ENCODE measurements around the gene SRSF3.

SRSF3 gene

GRCh38 chr6:36636687-36637418, 42.7 kb downstream of the SRSF3 start:
- CTCF ChIA-PET, result interaction anchor here (0.5 to 1.7 kb wide), 7 partner anchors 14 to 129 kb away, joined by 3 to 5 read pairs (median 4); no protein-coding TSS in a partner anchor
- POLR2A ChIA-PET, result interaction anchor here (0.6 kb wide), 1 partner anchor 35 kb away, joined by 3 read pairs; no protein-coding TSS in a partner anchor
- TF ChIP-seq ZBTB20 (tag by site-specific recombination; IDR thresholded peaks at IDR 0.05), result no peak
- TF ChIP-seq ZNF521 (tag by site-specific recombination; IDR thresholded peaks at IDR 0.05), result no peak
- TF ChIP-seq KLF8 (tag by site-specific recombination; IDR thresholded peaks at IDR 0.05), result no peak
- TF ChIP-seq ZBTB26 (tag by site-specific recombination; optimal IDR thresholded peaks at IDR 0.05), result no peak
- TF ChIP-seq ZNF423 (tag by site-specific recombination; IDR thresholded peaks at IDR 0.05), result no peak
- TF ChIP-seq ZNF311 (tag by site-specific recombination; IDR thresholded peaks at IDR 0.05; ENCODE audit: borderline replicate concordance), result no peak
- no peak for TF ChIP-seq ZNF19 (tag by site-specific recombination; IDR thresholded peaks at IDR 0.05; ENCODE audit: low read depth)
- TF ChIP-seq ZEB2 (tag by site-specific recombination; IDR thresholded peaks at IDR 0.05), result no peak
- no peak for TF ChIP-seq ZBTB49 (tag by site-specific recombination; IDR thresholded peaks at IDR 0.05; ENCODE audit: low read depth)
- TF ChIP-seq IKZF3 (tag by site-specific recombination; IDR thresholded peaks at IDR 0.05), result no peak
- TF ChIP-seq ZBTB44 (tag by site-specific recombination; IDR thresholded peaks at IDR 0.05), result no peak
- no peak for TF ChIP-seq ZNF549 (tag by site-specific recombination; IDR thresholded peaks at IDR 0.05)
- no peak for TF ChIP-seq ZNF133 (tag by site-specific recombination; IDR thresholded peaks at IDR 0.05)
- TF ChIP-seq ZNF48 (tag by site-specific recombination; IDR thresholded peaks at IDR 0.05), result no peak
- no peak for TF ChIP-seq SETDB1 (IDR thresholded peaks at IDR 0.05; ENCODE audit: insufficient read length, low read length)
- no peak for TF ChIP-seq ZNF513 (tag by site-specific recombination; IDR thresholded peaks at IDR 0.05)

GRCh38 chr6:36638579-36638978, 44.4 kb downstream of the SRSF3 start:
- ChIA-PET POLR2A (no interaction called here), CTCF (interaction anchor here (0.7 to 0.8 kb wide), 2 partner anchors 15 to 120 kb away, joined by 3 to 4 read pairs; no protein-coding TSS in a partner anchor)
- Histone ChIP-seq H3K27ac (ENCODE audit: extremely low read depth, low read depth, low read length) (no peak overlapping the region), H3K36me3 (ENCODE audit: control insufficient read depth in 2 of 2, insufficient read depth in 1 of 2, low read length in 2 of 2) (no peaks in the 10 kb centered on the region), H3K4me3 (ENCODE audit: low read depth, low read length) (no peak overlapping the region), H3K9me3 (ENCODE audit: control insufficient read depth, insufficient read depth, low read depth, low read length) (no peaks in the 10 kb centered on the region), H3K4me1 (ENCODE audit: control insufficient read depth, insufficient read depth, low read length) (peaks cover 9% of the 10 kb centered on the region)
- TF ChIP-seq GLI4 (tag by site-specific recombination; IDR thresholded peaks at IDR 0.05) (no peak), ZNF24 (tag by site-specific recombination; IDR thresholded peaks at IDR 0.05) (no peak), PRDM10 (tag by site-specific recombination; IDR thresholded peaks at IDR 0.05) (no peak), ZNF513 (tag by site-specific recombination; IDR thresholded peaks at IDR 0.05) (no peak)

More at GRCh38 chr6:36636687-36637418, 42.7 kb downstream of the SRSF3 start:
- H3K27ac ChIP-seq (ENCODE audit: extremely low read depth, low read depth, low read length), result no peak overlapping the region
- H3K4me3 ChIP-seq (ENCODE audit: low read depth, low read length), result no peak overlapping the region
- H3K4me1 ChIP-seq (ENCODE audit: control insufficient read depth, insufficient read depth, low read length), result 0 out of 2 replicates have a peak, but pooled peaks cover 3% of the 10 kb centered on the region
- no peaks in the 10 kb centered on the region for H3K36me3 ChIP-seq (ENCODE audit: control insufficient read depth in 2 of 2, insufficient read depth in 1 of 2, low read length in 2 of 2)
- H3K9me3 ChIP-seq (ENCODE audit: control insufficient read depth, insufficient read depth, low read depth, low read length), result no peaks in the 10 kb centered on the region
